ENCODE results near the gene AAK1. TPM values are rescaled to one million over a fixed set of nuclear protein-coding genes. Genes with fewer than 3 reads are reported as not detected.

The AAK1 gene
- total and polyA plus RNA-seq, 10 of the 15 experiments (the other 5 are each of a cell fraction or from before 2014, with no cell fraction given), result 2.9 to 41.4 (median 17.5) TPM

- no peaks in the 10 kb centered on the region for H3K9me3 ChIP-seq (replicated peaks; ENCODE audit: control insufficient read depth, insufficient read depth, low read length)
- no peak overlapping the region for H3K4me3 ChIP-seq
- FAIRE-seq (no peak), DNase-seq (ENCODE audit: low read depth, low spot score) (no peak), ATAC-seq (no peak)
- intact Hi-C loops (cut with micrococcal nuclease; ENCODE audit: unreplicated experiment), result no loop called here
- H3K79me2 ChIP-seq (ENCODE audit: control insufficient read depth, insufficient read depth, low read length), result no peaks in the 10 kb centered on the region
- ChIA-PET RAD21 (ENCODE audit: unreplicated experiment) (no interaction called here), POLR2A (no interaction called here), CTCF (interaction anchor here (0.6 kb wide), 1 partner anchor 383 kb away, joined by 6 read pairs; no protein-coding TSS in a partner anchor), SMC1A (ENCODE audit: uncharacterized antibody, unreplicated experiment) (interaction anchor here (1.6 to 2.5 kb wide), 2 partner anchors 11 to 36 kb away, joined by 3 to 5 read pairs; no protein-coding TSS in a partner anchor)
- in situ Hi-C loops (cut with MboI), result no loop called here
- no peak overlapping the region for H2AFZ ChIP-seq (ENCODE audit: control insufficient read depth, low read depth, low read length)
- no peak for TF ChIP-seq TARDBP (IDR thresholded peaks at IDR 0.05; ENCODE audit: borderline replicate concordance)
- TF ChIP-seq HDAC2 (IDR thresholded peaks at IDR 0.05), result no peak
- TF ChIP-seq PAX5 (IDR thresholded peaks at IDR 0.05; ENCODE audit: borderline replicate concordance, low read depth, low read length), result no peak
- TF ChIP-seq ESRRA (IDR thresholded peaks at IDR 0.05; ENCODE audit: low read length), result no peak
- TF ChIP-seq ZZZ3 (IDR thresholded peaks at IDR 0.05; ENCODE audit: control insufficient read depth, insufficient read length, low read depth), result no peak
- TF ChIP-seq IKZF2 (IDR thresholded peaks at IDR 0.05), result no peak
- TF ChIP-seq PML (IDR thresholded peaks at IDR 0.05; ENCODE audit: low read length), result no peak
- TF ChIP-seq MEF2A (IDR thresholded peaks at IDR 0.05; ENCODE audit: insufficient read depth, low read depth, low read length), result no peak
- no peak for TF ChIP-seq ZNF622 (IDR thresholded peaks at IDR 0.05)
- TF ChIP-seq SPI1 (IDR thresholded peaks at IDR 0.05; ENCODE audit: borderline replicate concordance, insufficient read depth, low read depth, low read length), result no peak
- no peak for TF ChIP-seq ELK1 (IDR thresholded peaks at IDR 0.05; ENCODE audit: low read depth, low read length)
- no peak for TF ChIP-seq SMARCA5 (IDR thresholded peaks at IDR 0.05)
- no peak for TF ChIP-seq SREBF2 (IDR thresholded peaks at IDR 0.05; ENCODE audit: low read length)
- H3K9ac ChIP-seq (ENCODE audit: control insufficient read depth, insufficient read depth, low read length), result no peak overlapping the region
- peaks cover 0 to 8% of the 10 kb centered on the region in 2 experiments; a peak in 1 of 4 replicates for H3K36me3 ChIP-seq (ENCODE audit: control insufficient read depth in 2 of 2, insufficient read depth in 2 of 2, low read length in 1 of 2)
- H3K27ac ChIP-seq (ENCODE audit: control insufficient read depth, insufficient read depth), result no peak overlapping the region
- no peak overlapping the region for H3K4me2 ChIP-seq (ENCODE audit: control insufficient read depth, insufficient read depth)
- WGBS (ENCODE audit: insufficient coverage, insufficient replicate concordance, low lambda C conversion rate, missing lambda C conversion rate), result 97% methylated on average over 6 of the region's 6 CpGs
- no TSS peak for BruUV-seq (replicated peaks)
- H3K4me1 ChIP-seq (ENCODE audit: control insufficient read depth, insufficient read depth, low read length), result peaks cover 3% of the 10 kb centered on the region; the same call in 1 of the 2 replicates
- H4K20me1 ChIP-seq (ENCODE audit: control insufficient read depth, insufficient read depth), result no peaks in the 10 kb centered on the region
- H3K27me3 ChIP-seq (replicated peaks in 1 of 2; ENCODE audit: control insufficient read depth in 2 of 2, insufficient read depth in 2 of 2, low read length in 1 of 2), result no peaks in the 10 kb centered on the region
Measured at GRCh38 chr2:69489793-69490192, 153.7 kb downstream of the AAK1 start.

Data from GM12878 (cell line).